ENCODE data around the gene SUPT6H.

SUPT6H gene

DNA sequence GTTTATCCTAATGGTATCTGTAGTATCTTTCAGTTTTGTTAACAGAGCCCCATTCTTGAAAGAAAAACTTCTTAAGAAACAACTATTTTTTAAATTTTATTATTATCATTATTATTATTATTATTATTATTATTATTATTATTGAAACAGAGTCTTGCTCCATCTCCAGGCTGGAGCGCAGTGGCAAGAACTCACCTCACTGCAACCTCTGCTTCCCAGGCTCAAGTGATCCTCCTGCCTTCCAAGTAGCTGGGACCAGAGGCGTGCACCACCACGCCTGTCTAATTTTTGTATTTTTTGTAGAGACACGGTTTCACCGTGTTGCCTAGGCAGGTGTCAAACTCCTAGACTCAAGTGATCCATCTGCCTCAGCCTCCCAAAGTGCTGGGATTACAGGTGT lies 23.4 kb downstream of the SUPT6H start:
- Histone ChIP-seq H3K4me1 (ENCODE audit: control insufficient read depth, insufficient read depth, low read depth, low read length) (no peaks in the 10 kb centered on the region), H2AK5ac (ENCODE audit: low read length, severe bottlenecking) (no peak overlapping the region), H4K91ac (ENCODE audit: low read length) (no peak overlapping the region), H3K18ac (ENCODE audit: low read depth in 1 of 2, low read length in 2 of 2) (no peak overlapping the region), H3K4ac (ENCODE audit: low read depth in 1 of 2, low read length in 2 of 2) (no peak overlapping the region), H3K9ac (ENCODE audit: low read length) (no peak overlapping the region), H3K27ac (ENCODE audit: low read length, poor library complexity, severe bottlenecking) (no peak overlapping the region), H2BK15ac (ENCODE audit: low read depth, poor library complexity, severe bottlenecking) (no peak overlapping the region), H3K14ac (ENCODE audit: low read length in 2 of 2) (no peak overlapping the region), H2BK5ac (ENCODE audit: low read depth, low read length, poor library complexity, severe bottlenecking) (no peak overlapping the region), H2BK12ac (ENCODE audit: low read length in 2 of 2) (no peak overlapping the region), H3K4me3 (ENCODE audit: insufficient read depth in 1 of 2, low read depth in 1 of 2, low read length in 2 of 2) (no peak overlapping the region), H3K79me1 (replicated peaks; ENCODE audit: low read length, poor library complexity, severe bottlenecking) (peaks cover 17% of the 10 kb centered on the region), H2AFZ (ENCODE audit: low read depth, low read length) (no peak overlapping the region), H3K36me3 (ENCODE audit: control insufficient read depth in 1 of 2, insufficient read depth in 2 of 2, low read depth in 1 of 2, low read length in 2 of 2) (peaks cover 83 to 97% of the 10 kb centered on the region in 2 experiments), H3K23ac (ENCODE audit: low read length in 2 of 2) (no peak overlapping the region), H2BK120ac (ENCODE audit: low read depth, low read length) (no peak overlapping the region), H3K27me3 (ENCODE audit: control insufficient read depth in 1 of 2, insufficient read depth in 1 of 2, low read length in 2 of 2) (no peaks in the 10 kb centered on the region), H3K4me2 (ENCODE audit: low read length, poor library complexity, severe bottlenecking) (no peak overlapping the region), H4K8ac (ENCODE audit: low read length) (no peak overlapping the region), H3K9me3 (ENCODE audit: control insufficient read depth, low read length) (no peaks in the 10 kb centered on the region)
- 95% methylated on average over 5 of the region's 5 CpGs for WGBS
- DNase-seq, result no peak

DNA sequence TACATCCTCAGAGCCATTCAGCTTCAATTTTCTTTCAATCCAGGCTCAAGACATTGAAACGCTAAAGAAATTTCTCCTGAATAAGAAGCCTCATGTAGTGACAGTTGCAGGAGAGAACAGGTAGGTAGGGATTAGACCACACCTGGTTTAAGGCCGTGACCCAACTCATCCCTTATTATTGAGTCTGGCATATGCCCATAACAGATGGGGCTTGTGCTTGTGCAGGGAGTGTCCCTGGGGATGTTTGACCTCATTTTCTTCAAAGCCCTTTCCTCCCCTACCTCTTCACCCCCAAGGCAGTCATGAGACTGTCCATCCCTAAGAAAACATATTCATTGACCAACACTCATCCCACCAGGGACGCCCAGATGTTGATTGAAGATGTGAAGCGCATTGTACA lies 24.3 kb downstream of the SUPT6H start:
- no peak for DNase-seq
- H3K36me3 ChIP-seq (ENCODE audit: control insufficient read depth in 1 of 2, insufficient read depth in 2 of 2, low read depth in 1 of 2, low read length in 2 of 2), result peaks cover 84 to 97% of the 10 kb centered on the region in 2 experiments
- H3K27ac ChIP-seq (ENCODE audit: low read length, poor library complexity, severe bottlenecking), result no peak overlapping the region
- no peak overlapping the region for H4K91ac ChIP-seq (ENCODE audit: low read length)
- no peaks in the 10 kb centered on the region for H3K9me3 ChIP-seq (ENCODE audit: control insufficient read depth, low read length)
- no peak overlapping the region for H2BK120ac ChIP-seq (ENCODE audit: low read depth, low read length)
- no peak overlapping the region for H3K4me3 ChIP-seq (ENCODE audit: insufficient read depth in 1 of 2, low read depth in 1 of 2, low read length in 2 of 2)
- no peak overlapping the region for H3K4ac ChIP-seq (ENCODE audit: low read depth in 1 of 2, low read length in 2 of 2)
- no peak overlapping the region for H3K18ac ChIP-seq (ENCODE audit: low read depth in 1 of 2, low read length in 2 of 2)
- H2AFZ ChIP-seq (ENCODE audit: low read depth, low read length), result no peak overlapping the region
- no peak overlapping the region for H2BK5ac ChIP-seq (ENCODE audit: low read depth, low read length, poor library complexity, severe bottlenecking)
- no peak overlapping the region for H3K14ac ChIP-seq (ENCODE audit: low read length in 2 of 2)
- H4K8ac ChIP-seq (ENCODE audit: low read length), result no peak overlapping the region
- no peak overlapping the region for H3K4me2 ChIP-seq (ENCODE audit: low read length, poor library complexity, severe bottlenecking)
- H3K9ac ChIP-seq (ENCODE audit: low read length), result no peak overlapping the region
- no peak overlapping the region for H2BK12ac ChIP-seq (ENCODE audit: low read length in 2 of 2)
- 100% methylated on average over 4 of the region's 4 CpGs for WGBS
- no peaks in the 10 kb centered on the region for H3K27me3 ChIP-seq (ENCODE audit: control insufficient read depth in 1 of 2, insufficient read depth in 1 of 2, low read length in 2 of 2)
- H3K23ac ChIP-seq (ENCODE audit: low read length in 2 of 2), result no peak overlapping the region
- H3K79me1 ChIP-seq (replicated peaks; ENCODE audit: low read length, poor library complexity, severe bottlenecking), result peaks cover 17% of the 10 kb centered on the region
- H3K4me1 ChIP-seq (ENCODE audit: control insufficient read depth, insufficient read depth, low read depth, low read length), result no peaks in the 10 kb centered on the region
- no peak overlapping the region for H2AK5ac ChIP-seq (ENCODE audit: low read length, severe bottlenecking)
- H2BK15ac ChIP-seq (ENCODE audit: low read depth, poor library complexity, severe bottlenecking), result no peak overlapping the region

DNA sequence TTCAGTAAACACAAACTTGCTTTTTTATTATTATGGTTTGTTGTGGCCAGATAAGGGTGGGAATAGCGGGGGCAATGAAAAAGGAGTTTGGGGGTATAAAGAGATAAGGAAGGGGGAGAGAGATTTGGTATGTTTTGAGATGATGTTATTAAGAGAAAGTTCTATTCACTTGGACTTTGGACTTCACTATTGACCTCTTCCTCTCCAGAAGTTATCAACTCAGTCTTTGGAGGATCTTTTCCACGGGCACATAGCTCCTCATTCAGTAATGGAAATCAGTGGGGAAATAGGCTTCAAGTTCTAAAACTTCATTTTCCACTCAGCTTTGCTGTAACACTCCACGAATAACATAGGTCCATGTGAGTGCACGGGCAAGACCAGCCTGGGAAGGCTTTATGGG lies 26.5 kb downstream of the SUPT6H start:
- no peak overlapping the region for H4K91ac ChIP-seq (ENCODE audit: low read length)
- H3K14ac ChIP-seq (ENCODE audit: low read length in 2 of 2), result no peak overlapping the region
- WGBS, result 100% methylated on average over 1 of the region's 4 CpGs
- H2AK5ac ChIP-seq (ENCODE audit: low read length, severe bottlenecking), result no peak overlapping the region
- no peak overlapping the region for H2BK15ac ChIP-seq (ENCODE audit: low read depth, poor library complexity, severe bottlenecking)
- H2BK12ac ChIP-seq (ENCODE audit: low read length in 2 of 2), result no peak overlapping the region
- H3K4me2 ChIP-seq (ENCODE audit: low read length, poor library complexity, severe bottlenecking), result no peak overlapping the region
- H3K4ac ChIP-seq (ENCODE audit: low read depth in 1 of 2, low read length in 2 of 2), result no peak overlapping the region
- peaks cover 79 to 91% of the 10 kb centered on the region in 2 experiments for H3K36me3 ChIP-seq (ENCODE audit: control insufficient read depth in 1 of 2, insufficient read depth in 2 of 2, low read depth in 1 of 2, low read length in 2 of 2)
- H2BK120ac ChIP-seq (ENCODE audit: low read depth, low read length), result no peak overlapping the region
- H3K9ac ChIP-seq (ENCODE audit: low read length), result no peak overlapping the region
- H3K18ac ChIP-seq (ENCODE audit: low read depth in 1 of 2, low read length in 2 of 2), result no peak overlapping the region
- H3K27me3 ChIP-seq (ENCODE audit: control insufficient read depth in 1 of 2, insufficient read depth in 1 of 2, low read length in 2 of 2), result no peaks in the 10 kb centered on the region
- H3K9me3 ChIP-seq (ENCODE audit: control insufficient read depth, low read length), result no peaks in the 10 kb centered on the region
- no peak overlapping the region for H3K27ac ChIP-seq (ENCODE audit: low read length, poor library complexity, severe bottlenecking)
- DNase-seq, result no peak
- H4K8ac ChIP-seq (ENCODE audit: low read length), result no peak overlapping the region
- no peak overlapping the region for H3K23ac ChIP-seq (ENCODE audit: low read length in 2 of 2)
- H3K4me1 ChIP-seq (ENCODE audit: control insufficient read depth, insufficient read depth, low read depth, low read length), result no peaks in the 10 kb centered on the region
- H3K4me3 ChIP-seq (ENCODE audit: insufficient read depth in 1 of 2, low read depth in 1 of 2, low read length in 2 of 2), result no peak overlapping the region
- H2BK5ac ChIP-seq (ENCODE audit: low read depth, low read length, poor library complexity, severe bottlenecking), result no peak overlapping the region
- peaks cover 12% of the 10 kb centered on the region for H3K79me1 ChIP-seq (replicated peaks; ENCODE audit: low read length, poor library complexity, severe bottlenecking)
- no peak overlapping the region for H2AFZ ChIP-seq (ENCODE audit: low read depth, low read length)

DNA sequence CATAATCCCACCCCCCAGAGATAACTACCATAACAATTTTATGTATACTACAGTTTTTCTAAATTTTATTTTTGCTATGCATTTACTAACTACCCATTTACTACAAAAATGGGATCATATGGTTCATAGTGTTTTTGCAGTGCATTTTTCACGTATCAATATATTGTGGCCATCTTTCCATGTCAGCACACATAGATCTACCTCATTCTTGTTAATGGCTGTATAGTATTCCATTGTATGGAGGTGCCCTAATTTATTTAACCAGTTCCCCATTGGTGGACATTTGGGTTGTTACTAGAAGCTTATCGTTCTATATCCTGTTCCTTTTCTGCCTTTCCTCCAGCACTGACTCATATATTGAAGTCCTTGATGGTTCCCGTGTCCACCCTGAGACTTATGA lies 27.0 kb downstream of the SUPT6H start:
- no peak for DNase-seq
- H2AK5ac ChIP-seq (ENCODE audit: low read length, severe bottlenecking), result no peak overlapping the region
- H3K23ac ChIP-seq (ENCODE audit: low read length in 2 of 2), result no peak overlapping the region
- H3K18ac ChIP-seq (ENCODE audit: low read depth in 1 of 2, low read length in 2 of 2), result no peak overlapping the region
- no peak overlapping the region for H3K4me3 ChIP-seq (ENCODE audit: insufficient read depth in 1 of 2, low read depth in 1 of 2, low read length in 2 of 2)
- no peak overlapping the region for H3K4me2 ChIP-seq (ENCODE audit: low read length, poor library complexity, severe bottlenecking)
- peaks cover 16% of the 10 kb centered on the region for H3K79me1 ChIP-seq (replicated peaks; ENCODE audit: low read length, poor library complexity, severe bottlenecking)
- no peaks in the 10 kb centered on the region for H3K4me1 ChIP-seq (ENCODE audit: control insufficient read depth, insufficient read depth, low read depth, low read length)
- H3K9me3 ChIP-seq (ENCODE audit: control insufficient read depth, low read length), result no peaks in the 10 kb centered on the region
- no peak overlapping the region for H2BK120ac ChIP-seq (ENCODE audit: low read depth, low read length)
- H3K4ac ChIP-seq (ENCODE audit: low read depth in 1 of 2, low read length in 2 of 2), result no peak overlapping the region
- H3K27me3 ChIP-seq (ENCODE audit: control insufficient read depth in 1 of 2, insufficient read depth in 1 of 2, low read length in 2 of 2), result no peaks in the 10 kb centered on the region
- no peak overlapping the region for H3K14ac ChIP-seq (ENCODE audit: low read length in 2 of 2)
- 100% methylated on average over 2 of the region's 3 CpGs for WGBS
- no peak overlapping the region for H3K9ac ChIP-seq (ENCODE audit: low read length)
- no peak overlapping the region for H2BK15ac ChIP-seq (ENCODE audit: low read depth, poor library complexity, severe bottlenecking)
- no peak overlapping the region for H2AFZ ChIP-seq (ENCODE audit: low read depth, low read length)
- peaks cover 80 to 93% of the 10 kb centered on the region in 2 experiments for H3K36me3 ChIP-seq (ENCODE audit: control insufficient read depth in 1 of 2, insufficient read depth in 2 of 2, low read depth in 1 of 2, low read length in 2 of 2)
- no peak overlapping the region for H4K91ac ChIP-seq (ENCODE audit: low read length)
- H2BK12ac ChIP-seq (ENCODE audit: low read length in 2 of 2), result no peak overlapping the region
- no peak overlapping the region for H3K27ac ChIP-seq (ENCODE audit: low read length, poor library complexity, severe bottlenecking)
- H4K8ac ChIP-seq (ENCODE audit: low read length), result no peak overlapping the region
- no peak overlapping the region for H2BK5ac ChIP-seq (ENCODE audit: low read depth, low read length, poor library complexity, severe bottlenecking)
